Right lobe of liver (tissue), 6 donors: ENCODE measurements around the gene PPIL6. TPM values are rescaled to one million over a fixed set of nuclear protein-coding genes. Genes with fewer than 3 reads are reported as not detected.

Experiments used
- ATAC-seq, 4 donors: fragments of 200-7000 bp; cut with Tn5 transposase; one replicate each; pipeline ENCODE4 v1.9.1; 2020; ENCODE audit warnings: mild to moderate bottlenecking in 4 of 4, moderate library complexity in 4 of 4
- DNase-seq, 3 donors: peaks; one replicate each; pipeline ENCODE4 v3.0.0-alpha.2; 2020
- H3K27ac ChIP-seq, 3 donors: fragments of 200-600 bp; one replicate each; pipeline ENCODE4 v1.8.0; 2022
- H3K27me3 ChIP-seq, 2 donors: fragments of 200-600 bp; one replicate each; pipeline ENCODE4 v1.8.0; 2022
- H3K36me3 ChIP-seq, 4 donors: fragments of 200-600 bp; sonication (generic) in 1 of 4; one replicate each; pipeline versions ENCODE4 v1.5.1 to v1.8.0; 2017 to 2022; ENCODE audit warnings: control low read depth in 1 of 4
- H3K4me1 ChIP-seq, 4 donors: fragments of 200-600 bp; sonication (generic) in 1 of 4; one replicate each; pipeline versions ENCODE4 v1.5.1 to v1.8.0; 2017 to 2022; ENCODE audit warnings: control low read depth in 1 of 4
- H3K4me3 ChIP-seq, 3 donors: fragments of 200-600 bp; one replicate each; pipeline ENCODE4 v1.8.0; 2022
- H3K9me3 ChIP-seq, 4 donors: fragments of 200-600 bp; sonication (generic) in 1 of 4; one replicate each; pipeline versions ENCODE4 v1.5.1 to v1.8.0; 2017 to 2022; ENCODE audit warnings: control low read depth in 1 of 4
- POLR2A ChIP-seq: fragments of 450-650 bp; IDR thresholded peaks from one replicate; pipeline ENCODE4 v1.6.1; 2017; ENCODE audit warnings: antibody characterized with exemption, mild to moderate bottlenecking
- WGBS: methylation state at CpG from one replicate; pipeline ENCODE4 v1.1.6; 2018; ENCODE audit warnings: low coverage, low lambda C conversion rate; ENCODE audit not compliant: insufficient coverage; ENCODE audit errors: missing lambda C conversion rate; 5-methylcytosine and 5-hydroxymethylcytosine counted together
- intact Hi-C, 2 donors: fragments of 100-400 bp; cut with DNase I; formaldehyde crosslinking; loops; one replicate each; pipeline versions ENCODE4 v1.11.2 to v1.14.1; 2022
- total RNA-seq, 6 experiments: library from RNA; depleted of rRNA in 2 of 6; stranded (reverse); fragments of >200 nt in 2 of 6; fragmentation: NEBNext Ultra II Directional in 3 of 6; extraction: Animal tissue kit (Norgen Biotek cat#: 25700) in 3 of 6; gene quantifications; one replicate each; pipeline versions ENCODE4 v1.1.0 to v1.2.4, GENCODE V29; 2016 to 2023
- TF ChIP-seq, protein P1 (sequence below), 4 donors: fragments of 200-600 bp in 3 of 4; fragments of 450-650 bp in 1 of 4; IDR thresholded peaks; one replicate each; pipeline versions ENCODE4 v1.5.1 to v1.8.0; 2016 to 2022; ENCODE audit warnings: antibody characterized with exemption in 4 of 4, mild to moderate bottlenecking in 2 of 4
- donor health status: DM: no; HTN: yes; CAD: no.
- donor health status: DM: no; HTN: no; CAD: no.
- donor health status: DM: no; HTN: no; CAD: no.
- donor health status: DM: no; HTN: yes; CAD: no.
- donor health status: DM: no; HTN: yes; CAD: no.

Gene PPIL6
- total RNA-seq, 6 experiments from 2014 or later = 0.12 to 0.42 (median 0.33) TPM; not detected in 2

DNA sequence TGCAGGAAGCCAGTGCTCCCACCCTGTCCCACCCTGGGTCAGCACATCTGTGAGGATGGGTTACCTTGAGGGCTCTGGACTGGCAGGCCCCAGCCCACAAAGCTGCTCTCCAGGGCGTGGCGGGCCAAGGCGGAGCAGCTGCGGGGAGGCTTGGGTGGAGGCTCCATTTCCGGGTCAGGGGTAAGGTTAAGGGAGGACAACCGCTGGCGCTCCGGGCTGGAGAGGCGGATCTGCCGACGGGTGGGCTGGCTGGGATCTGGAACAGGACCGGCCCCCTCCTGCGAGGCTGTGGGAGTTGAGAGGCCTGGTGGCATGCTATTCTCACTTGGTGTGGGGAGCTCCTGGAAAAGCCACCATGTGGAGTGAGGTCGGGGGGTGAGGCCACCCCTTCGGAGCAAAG lies 5.6 kb upstream of the PPIL6 start:
- Histone ChIP-seq H3K27ac (no peak overlapping the region), H3K36me3 (no peaks in the 10 kb centered on the region), H3K4me1 (no peaks in the 10 kb centered on the region), H3K9me3 (no peaks in the 10 kb centered on the region), H3K4me3 (no peak overlapping the region), H3K27me3 (no peaks in the 10 kb centered on the region)
- 53% methylated on average over 2 of the region's 15 CpGs for WGBS
- ATAC-seq (no peak), DNase-seq (peak in 1 of 3 donors; percentile 48)
- TF ChIP-seq, protein P1, sequence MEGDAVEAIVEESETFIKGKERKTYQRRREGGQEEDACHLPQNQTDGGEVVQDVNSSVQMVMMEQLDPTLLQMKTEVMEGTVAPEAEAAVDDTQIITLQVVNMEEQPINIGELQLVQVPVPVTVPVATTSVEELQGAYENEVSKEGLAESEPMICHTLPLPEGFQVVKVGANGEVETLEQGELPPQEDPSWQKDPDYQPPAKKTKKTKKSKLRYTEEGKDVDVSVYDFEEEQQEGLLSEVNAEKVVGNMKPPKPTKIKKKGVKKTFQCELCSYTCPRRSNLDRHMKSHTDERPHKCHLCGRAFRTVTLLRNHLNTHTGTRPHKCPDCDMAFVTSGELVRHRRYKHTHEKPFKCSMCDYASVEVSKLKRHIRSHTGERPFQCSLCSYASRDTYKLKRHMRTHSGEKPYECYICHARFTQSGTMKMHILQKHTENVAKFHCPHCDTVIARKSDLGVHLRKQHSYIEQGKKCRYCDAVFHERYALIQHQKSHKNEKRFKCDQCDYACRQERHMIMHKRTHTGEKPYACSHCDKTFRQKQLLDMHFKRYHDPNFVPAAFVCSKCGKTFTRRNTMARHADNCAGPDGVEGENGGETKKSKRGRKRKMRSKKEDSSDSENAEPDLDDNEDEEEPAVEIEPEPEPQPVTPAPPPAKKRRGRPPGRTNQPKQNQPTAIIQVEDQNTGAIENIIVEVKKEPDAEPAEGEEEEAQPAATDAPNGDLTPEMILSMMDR (IDR thresholded peaks at IDR 0.05) = no peak
- TF ChIP-seq POLR2A = no peak
- intact Hi-C loops = no loop called here

GRCh38 chr6:109445382-109445781 lies 5.0 kb upstream of the PPIL6 start:
- Histone ChIP-seq H3K27ac (no peak overlapping the region), H3K4me3 (no peak overlapping the region), H3K4me1 (no peaks in the 10 kb centered on the region), H3K36me3 (no peaks in the 10 kb centered on the region), H3K27me3 (no peaks in the 10 kb centered on the region), H3K9me3 (no peaks in the 10 kb centered on the region)
- DNase-seq (no peak), ATAC-seq (no peak)
- 89% methylated on average over 6 of the region's 9 CpGs for WGBS
- intact Hi-C loops = no loop called here
- no peak for TF ChIP-seq POLR2A
- TF ChIP-seq, protein P1 (IDR thresholded peaks at IDR 0.05) = no peak

GRCh38 chr6:109443425-109443950 lies 3.1 kb upstream of the PPIL6 start:
- 88% methylated on average over 1 of the region's 10 CpGs for WGBS
- Histone ChIP-seq H3K4me1 (peaks cover 0 to 6% (median 0%) of the 10 kb centered on the region in 4 donors), H3K27ac (no peak overlapping the region), H3K27me3 (no peaks in the 10 kb centered on the region), H3K4me3 (no peak overlapping the region), H3K9me3 (no peaks in the 10 kb centered on the region), H3K36me3 (no peaks in the 10 kb centered on the region)
- intact Hi-C loops = no loop called here
- no peak for TF ChIP-seq POLR2A
- TF ChIP-seq, protein P1 (IDR thresholded peaks at IDR 0.05) = no peak
- ATAC-seq = no peak
- DNase-seq = no peak

DNA sequence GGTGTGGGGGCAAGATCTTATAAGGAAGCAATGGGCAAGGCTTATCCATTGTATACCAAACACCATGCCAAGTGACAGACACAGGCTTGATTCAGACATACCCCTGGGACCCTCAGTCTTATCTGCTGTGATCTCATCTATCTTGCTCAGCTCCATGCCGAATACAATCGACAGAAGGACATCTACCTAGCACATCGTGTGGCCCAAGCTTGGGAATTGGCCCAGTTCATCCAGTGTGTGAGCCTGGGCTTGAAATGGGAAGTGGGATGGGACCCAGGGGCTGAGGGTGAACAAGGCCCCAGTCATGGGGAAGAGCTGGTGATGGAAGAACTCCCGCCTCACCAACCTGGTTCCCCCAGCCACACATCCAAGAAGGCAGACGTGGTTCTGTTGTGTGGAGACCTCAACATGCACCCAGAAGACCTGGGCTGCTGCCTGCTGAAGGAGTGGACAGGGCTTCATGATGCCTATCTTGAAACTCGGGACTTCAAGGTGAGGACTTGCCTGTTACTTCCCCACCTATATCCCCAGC lies 2.0 kb upstream of the PPIL6 start:
- no peak for ATAC-seq
- DNase-seq = no peak
- Histone ChIP-seq H3K9me3 (no peaks in the 10 kb centered on the region), H3K27me3 (no peaks in the 10 kb centered on the region), H3K27ac (no peak overlapping the region), H3K36me3 (no peaks in the 10 kb centered on the region), H3K4me1 (peaks cover 0 to 6% (median 0%) of the 10 kb centered on the region in 4 donors), H3K4me3 (no peak overlapping the region)
- no CpG with 5 or more reads among the region's 6 CpGs for WGBS
- intact Hi-C loops = no loop called here
- TF ChIP-seq POLR2A = no peak
- TF ChIP-seq, protein P1 (IDR thresholded peaks at IDR 0.05) = no peak
